H9 (cell line): ENCODE results near the gene HCRTR1. TPM values are rescaled to one million over a fixed set of nuclear protein-coding genes. Genes with fewer than 3 reads are reported as not detected.
A peak's percentile ranks its signal among the peaks of the same experiment; 100 is the strongest.

Experiments used
- DNase-seq: peaks from one replicate; pipeline ENCODE4 v3.0.0-alpha.2; 2017
- H2AFZ ChIP-seq: one replicate; pipeline ENCODE4 v1.6.1; 2013; ENCODE audit warnings: mild to moderate bottlenecking, low read length, control low read depth, moderate library complexity
- H2AK5ac ChIP-seq: 2 replicates; pipeline ENCODE4 v1.6.1; 2013; ENCODE audit warnings: low read length, control low read depth, mixed read lengths; ENCODE audit not compliant: insufficient read length
- H2BK120ac ChIP-seq: one replicate; pipeline ENCODE4 v1.6.1; 2013; ENCODE audit warnings: low read depth, mild to moderate bottlenecking, low read length, control low read depth, inconsistent platforms; ENCODE audit not compliant: poor library complexity, severe bottlenecking
- H2BK12ac ChIP-seq: 2 replicates; pipeline ENCODE4 v1.6.1; 2013; ENCODE audit warnings: low read length, control low read depth, mixed read lengths, low read depth; ENCODE audit not compliant: insufficient read length
- H2BK15ac ChIP-seq: 2 replicates; pipeline ENCODE4 v1.6.1; 2013; ENCODE audit warnings: low read depth, low read length, control low read depth
- H2BK20ac ChIP-seq: one replicate; pipeline ENCODE4 v1.6.1; 2013; ENCODE audit warnings: low read depth, mild to moderate bottlenecking, low read length, control low read depth, inconsistent platforms; ENCODE audit not compliant: poor library complexity, severe bottlenecking
- H2BK5ac ChIP-seq: 2 replicates; pipeline ENCODE4 v1.6.1; 2013; ENCODE audit warnings: low read length, control low read depth, mixed read lengths; ENCODE audit not compliant: insufficient read length
- H3K14ac ChIP-seq: 2 replicates; pipeline ENCODE4 v1.6.1; 2013; ENCODE audit warnings: low read length, control low read depth; ENCODE audit not compliant: insufficient read depth
- H3K18ac ChIP-seq: 2 replicates; pipeline ENCODE4 v1.6.1; 2013; ENCODE audit warnings: low read depth, mild to moderate bottlenecking, mixed read lengths, low read length, control low read depth; ENCODE audit not compliant: insufficient read length
- H3K23ac ChIP-seq: 2 replicates; pipeline ENCODE4 v1.6.1; 2013; ENCODE audit warnings: low read length, control low read depth, mixed read lengths, low read depth; ENCODE audit not compliant: insufficient read length
- H3K23me2 ChIP-seq: 2 replicates; pipeline ENCODE4 v1.6.1; 2013; ENCODE audit warnings: low read depth, mild to moderate bottlenecking, mixed read lengths, low read length, control low read depth; ENCODE audit not compliant: insufficient read length, poor library complexity, severe bottlenecking
- H3K27ac ChIP-seq: 2 replicates; pipeline ENCODE4 v1.5.1; 2013; ENCODE audit warnings: low read length, control low read depth, mixed read lengths, low read depth; ENCODE audit not compliant: insufficient read length
- H3K27me3 ChIP-seq: 2 replicates; pipeline ENCODE4 v1.6.1; 2013; ENCODE audit warnings: low read length, control low read depth, inconsistent platforms; ENCODE audit not compliant: insufficient read depth
- H3K4ac ChIP-seq: 2 replicates; pipeline ENCODE4 v1.6.1; 2013; ENCODE audit warnings: low read depth, mild to moderate bottlenecking, control low read depth, inconsistent platforms, low read length, moderate library complexity
- H3K4me1 ChIP-seq: 2 replicates; pipeline ENCODE4 v1.6.1; 2013; ENCODE audit warnings: low read length, control low read depth, inconsistent platforms; ENCODE audit not compliant: insufficient read depth
- H3K4me2 ChIP-seq: 2 replicates; pipeline ENCODE4 v1.6.1; 2013; ENCODE audit warnings: low read length, control low read depth, mixed read lengths; ENCODE audit not compliant: insufficient read length, insufficient read depth
- H3K56ac ChIP-seq: 2 replicates; pipeline ENCODE4 v1.6.1; 2013; ENCODE audit warnings: low read depth, mild to moderate bottlenecking, mixed read lengths, low read length, control low read depth; ENCODE audit not compliant: insufficient read length
- H3K79me1 ChIP-seq: 2 replicates; pipeline ENCODE4 v1.6.1; 2013; ENCODE audit warnings: low read depth, mild to moderate bottlenecking, moderate library complexity, low read length, control low read depth, inconsistent platforms; ENCODE audit not compliant: insufficient read depth, poor library complexity, severe bottlenecking
- H3K79me2 ChIP-seq: 2 replicates; pipeline ENCODE4 v1.6.1; 2013; ENCODE audit warnings: low read length, control low read depth, inconsistent platforms; ENCODE audit not compliant: insufficient read depth
- H3K9ac ChIP-seq: 2 replicates; pipeline ENCODE4 v1.6.1; 2013; ENCODE audit warnings: low read length, control low read depth, mixed read lengths; ENCODE audit not compliant: insufficient read length; ENCODE audit errors: extremely low read depth
- H3K9me3 ChIP-seq: one replicate; pipeline ENCODE4 v1.6.1; 2013; ENCODE audit warnings: low read depth, low read length, inconsistent platforms; ENCODE audit not compliant: control insufficient read depth
- H3T11ph ChIP-seq: one replicate; pipeline ENCODE4 v1.6.1; 2013; ENCODE audit warnings: mild to moderate bottlenecking, low read length, control low read depth, inconsistent platforms
- H4K20me1 ChIP-seq: one replicate; pipeline ENCODE4 v1.6.1; 2013; ENCODE audit not compliant: control insufficient read depth, insufficient read length, insufficient read depth
- H4K5ac ChIP-seq: 2 replicates; pipeline ENCODE4 v1.6.1; 2013; ENCODE audit warnings: low read depth, mild to moderate bottlenecking, mixed read lengths, low read length, control low read depth; ENCODE audit not compliant: insufficient read length
- H4K8ac ChIP-seq: replicated peaks from 2 replicates; pipeline ENCODE4 v1.6.1; 2013; ENCODE audit warnings: low read length, control low read depth, mixed read lengths, low read depth; ENCODE audit not compliant: insufficient read length
- H4K91ac ChIP-seq: 2 replicates; pipeline ENCODE4 v1.6.1; 2013; ENCODE audit warnings: low read depth, mild to moderate bottlenecking, moderate library complexity, mixed read lengths, low read length, control low read depth; ENCODE audit not compliant: insufficient read length
- H3K27ac Mint-ChIP-seq, 3 experiments: 2 replicates in 2 of 3; 3 replicates in 1 of 3; pipeline ENCODE4 v1.8.0; 2020 to 2021; ENCODE audit warnings: mixed read lengths in 3 of 3, mild to moderate bottlenecking in 1 of 3, moderate library complexity in 1 of 3
- H3K27me3 Mint-ChIP-seq: 2 replicates; pipeline ENCODE4 v1.8.0; 2021; ENCODE audit warnings: low read depth, mild to moderate bottlenecking, moderate library complexity, mixed read lengths
- H3K36me3 Mint-ChIP-seq, 3 experiments: 2 replicates in 2 of 3; 3 replicates in 1 of 3; pipeline ENCODE4 v1.8.0; 2020 to 2021; ENCODE audit warnings: low read depth in 3 of 3, mixed read lengths in 3 of 3; ENCODE audit not compliant: insufficient read depth in 1 of 3
- H3K4me1 Mint-ChIP-seq, 2 experiments: 2 replicates each; pipeline ENCODE4 v1.8.0; 2020; ENCODE audit warnings: mixed read lengths in 2 of 2
- H3K4me3 Mint-ChIP-seq, 2 experiments: 2 replicates in 1 of 2; 3 replicates in 1 of 2; pipeline ENCODE4 v1.8.0; 2020 to 2021; ENCODE audit warnings: mild to moderate bottlenecking in 2 of 2, mixed read lengths in 2 of 2, moderate library complexity in 1 of 2
- H3K9me3 Mint-ChIP-seq, 2 experiments: 2 replicates in 1 of 2; 3 replicates in 1 of 2; pipeline ENCODE4 v1.8.0; 2020; ENCODE audit warnings: mild to moderate bottlenecking in 2 of 2, mixed read lengths in 2 of 2, moderate library complexity in 1 of 2
- WGBS: extraction: QIAGEN DNeasy Blood & Tissue Kit; methylation state at CpG from one replicate; pipeline ENCODE4 v1.1.7; 2013; ENCODE audit warnings: missing lambda C conversion rate, low lambda C conversion rate, mixed read lengths; ENCODE audit not compliant: insufficient read length; ENCODE audit errors: extremely low coverage; 5-methylcytosine and 5-hydroxymethylcytosine counted together
- total RNA-seq: library from RNA; stranded (reverse); gene quantifications from 2 replicates; pipeline ENCODE4 v1.2.1, GENCODE V29; 2021
- TF ChIP-seq, protein P1 (sequence below): fragments of 200-600 bp; sonication (generic); conservative IDR thresholded peaks from 3 replicates; pipeline ENCODE4 v1.8.0; 2021; ENCODE audit warnings: antibody characterized with exemption, mild to moderate bottlenecking

HCRTR1 gene
- total RNA-seq, 1 experiment from 2014 or later: not detected

DNA sequence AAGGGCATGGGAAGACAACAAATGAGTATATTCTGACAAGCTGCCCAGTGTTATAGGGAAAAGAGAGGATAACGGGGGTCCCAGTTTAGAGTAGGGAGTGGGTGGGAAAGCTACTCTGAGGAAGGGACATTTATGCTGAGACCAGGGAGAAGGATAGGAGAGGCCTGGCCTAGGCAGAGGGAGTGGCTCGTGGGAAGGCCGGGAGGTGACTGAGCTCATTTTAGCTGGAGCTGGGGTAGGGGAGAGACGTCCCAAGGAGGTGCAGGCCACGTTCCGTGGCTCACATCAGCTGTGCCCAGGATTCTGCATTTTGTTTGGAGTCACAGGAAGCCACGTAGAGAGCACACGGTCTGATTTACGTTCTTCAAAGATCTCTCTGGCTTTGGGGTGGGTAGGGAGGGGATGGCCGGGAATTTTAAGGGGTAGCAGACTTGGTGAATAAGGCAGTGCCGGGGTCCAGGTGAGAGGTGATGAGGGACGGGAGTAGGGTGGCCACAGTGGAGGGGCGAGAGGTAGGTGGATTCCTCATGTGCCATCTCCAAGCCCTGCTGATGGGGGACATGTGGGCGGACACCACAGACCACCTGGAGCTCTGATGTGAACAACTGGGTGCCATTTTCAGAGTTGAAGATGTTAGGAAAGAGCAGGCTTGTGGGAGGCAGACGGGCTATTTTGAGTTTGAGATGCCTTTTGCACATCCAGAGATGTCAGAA is 36.4 kb upstream of the HCRTR1 start:
- Histone ChIP-seq H3K18ac (no peak overlapping the region), H3K9me3 (no peaks in the 10 kb centered on the region), H2BK12ac (no peak overlapping the region), H3K23ac (no peak overlapping the region), H3K79me2 (no peaks in the 10 kb centered on the region), H3K9ac (no peak overlapping the region), H2AFZ (no peak overlapping the region), H3K4me1 (peaks cover 10% of the 10 kb centered on the region; the same call in 1 of the 2 replicates), H2AK5ac (no peak overlapping the region), H3K14ac (no peak overlapping the region), H2BK15ac (no peak overlapping the region), H4K20me1 (no peaks in the 10 kb centered on the region), H3K4ac (no peak overlapping the region), H3K79me1 (no peaks in the 10 kb centered on the region), H3K27me3 (no peaks in the 10 kb centered on the region), H3T11ph (no peak overlapping the region), H2BK20ac (no peak overlapping the region), H2BK5ac (no peak overlapping the region), H4K8ac (no peak overlapping the region), H4K5ac (no peak overlapping the region), H3K56ac (no peak overlapping the region), H2BK120ac (no peak overlapping the region), H3K27ac (no peak overlapping the region), H3K23me2 (no peaks in the 10 kb centered on the region), H3K4me2 (no peak overlapping the region), H4K91ac (no peak overlapping the region)
- Mint-ChIP-seq H3K27me3 (peaks cover 3% of the 10 kb centered on the region), H3K27ac (0 out of 7 replicates have a peak overlapping the region, but pooled peaks of 1 of the 3 experiments have one; percentile 29), H3K4me1 (peaks cover 23 to 30% of the 10 kb centered on the region in 2 experiments), H3K4me3 (no peak overlapping the region; a peak in 1 of 5 replicates), H3K36me3 (no peaks in the 10 kb centered on the region), H3K9me3 (no peaks in the 10 kb centered on the region)
- DNase-seq: no peak
- TF ChIP-seq, protein P1, sequence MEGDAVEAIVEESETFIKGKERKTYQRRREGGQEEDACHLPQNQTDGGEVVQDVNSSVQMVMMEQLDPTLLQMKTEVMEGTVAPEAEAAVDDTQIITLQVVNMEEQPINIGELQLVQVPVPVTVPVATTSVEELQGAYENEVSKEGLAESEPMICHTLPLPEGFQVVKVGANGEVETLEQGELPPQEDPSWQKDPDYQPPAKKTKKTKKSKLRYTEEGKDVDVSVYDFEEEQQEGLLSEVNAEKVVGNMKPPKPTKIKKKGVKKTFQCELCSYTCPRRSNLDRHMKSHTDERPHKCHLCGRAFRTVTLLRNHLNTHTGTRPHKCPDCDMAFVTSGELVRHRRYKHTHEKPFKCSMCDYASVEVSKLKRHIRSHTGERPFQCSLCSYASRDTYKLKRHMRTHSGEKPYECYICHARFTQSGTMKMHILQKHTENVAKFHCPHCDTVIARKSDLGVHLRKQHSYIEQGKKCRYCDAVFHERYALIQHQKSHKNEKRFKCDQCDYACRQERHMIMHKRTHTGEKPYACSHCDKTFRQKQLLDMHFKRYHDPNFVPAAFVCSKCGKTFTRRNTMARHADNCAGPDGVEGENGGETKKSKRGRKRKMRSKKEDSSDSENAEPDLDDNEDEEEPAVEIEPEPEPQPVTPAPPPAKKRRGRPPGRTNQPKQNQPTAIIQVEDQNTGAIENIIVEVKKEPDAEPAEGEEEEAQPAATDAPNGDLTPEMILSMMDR: no peak
- no CpG with 5 or more reads among the region's 15 CpGs for WGBS
